Liver (tissue), 3 donors: ENCODE measurements around the gene CARD19.

ENCODE experiments used
- EGR1 ChIP-seq, 2 donors: IDR thresholded peaks; 2 replicates each; pipeline ENCODE4 v1.6.1; 2016 to 2018; ENCODE audit warnings: antibody characterized with exemption in 2 of 2, low read depth in 2 of 2
- HNF4A ChIP-seq, 2 donors: conservative IDR thresholded peaks; 2 replicates each; pipeline ENCODE4 v1.6.1; 2016; ENCODE audit warnings: antibody characterized with exemption in 2 of 2, mild to moderate bottlenecking in 2 of 2
- TAF1 ChIP-seq: conservative IDR thresholded peaks from 2 replicates; pipeline ENCODE4 v1.6.1; 2016; ENCODE audit warnings: antibody characterized with exemption, mild to moderate bottlenecking
- TF ChIP-seq, protein P1 (sequence below): fragments of 150-350 bp; IDR thresholded peaks from 2 replicates; pipeline ENCODE4 v1.5.1; 2017; ENCODE audit warnings: improper control_type of control experiment, low read depth, low read length; ENCODE audit not compliant: missing input control
- TF ChIP-seq, protein P2 (sequence below): IDR thresholded peaks from 2 replicates; pipeline ENCODE4 v1.6.1; 2016; ENCODE audit warnings: antibody characterized with exemption
- donor health status: healthy.
- donor health status: healthy.

DNA sequence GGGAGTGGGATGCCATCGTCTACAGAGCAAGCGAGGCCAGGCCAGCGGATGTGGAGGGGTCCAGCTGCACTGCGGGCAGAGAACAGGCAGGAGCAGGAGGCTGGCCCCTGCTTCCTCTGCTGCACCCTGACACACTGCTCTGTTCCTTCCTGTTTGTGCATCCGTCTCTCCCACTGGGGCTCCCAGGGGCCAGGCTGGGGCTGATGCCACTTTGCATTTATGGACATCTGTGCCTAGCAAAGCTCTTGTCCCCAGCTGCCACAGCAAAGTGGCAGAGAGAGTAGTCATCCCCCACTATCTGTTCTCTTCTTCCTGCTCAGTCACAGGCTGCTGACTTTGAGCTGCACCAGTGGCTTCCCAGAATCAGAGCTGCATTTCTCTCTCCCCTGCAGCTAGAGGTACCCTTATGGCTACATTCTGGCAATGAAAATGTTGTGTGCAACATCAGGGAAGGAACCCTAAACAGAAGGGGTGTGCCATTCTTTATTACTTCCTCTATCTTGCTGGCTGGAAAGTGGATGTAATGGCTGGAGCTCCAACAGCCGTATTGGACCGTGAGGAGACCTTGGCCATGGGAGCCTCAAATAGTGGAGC lies 42.3 kb downstream of the CARD19 start:
- TF ChIP-seq, protein P1, sequence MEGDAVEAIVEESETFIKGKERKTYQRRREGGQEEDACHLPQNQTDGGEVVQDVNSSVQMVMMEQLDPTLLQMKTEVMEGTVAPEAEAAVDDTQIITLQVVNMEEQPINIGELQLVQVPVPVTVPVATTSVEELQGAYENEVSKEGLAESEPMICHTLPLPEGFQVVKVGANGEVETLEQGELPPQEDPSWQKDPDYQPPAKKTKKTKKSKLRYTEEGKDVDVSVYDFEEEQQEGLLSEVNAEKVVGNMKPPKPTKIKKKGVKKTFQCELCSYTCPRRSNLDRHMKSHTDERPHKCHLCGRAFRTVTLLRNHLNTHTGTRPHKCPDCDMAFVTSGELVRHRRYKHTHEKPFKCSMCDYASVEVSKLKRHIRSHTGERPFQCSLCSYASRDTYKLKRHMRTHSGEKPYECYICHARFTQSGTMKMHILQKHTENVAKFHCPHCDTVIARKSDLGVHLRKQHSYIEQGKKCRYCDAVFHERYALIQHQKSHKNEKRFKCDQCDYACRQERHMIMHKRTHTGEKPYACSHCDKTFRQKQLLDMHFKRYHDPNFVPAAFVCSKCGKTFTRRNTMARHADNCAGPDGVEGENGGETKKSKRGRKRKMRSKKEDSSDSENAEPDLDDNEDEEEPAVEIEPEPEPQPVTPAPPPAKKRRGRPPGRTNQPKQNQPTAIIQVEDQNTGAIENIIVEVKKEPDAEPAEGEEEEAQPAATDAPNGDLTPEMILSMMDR, result no peak
- TF ChIP-seq, protein P2, sequence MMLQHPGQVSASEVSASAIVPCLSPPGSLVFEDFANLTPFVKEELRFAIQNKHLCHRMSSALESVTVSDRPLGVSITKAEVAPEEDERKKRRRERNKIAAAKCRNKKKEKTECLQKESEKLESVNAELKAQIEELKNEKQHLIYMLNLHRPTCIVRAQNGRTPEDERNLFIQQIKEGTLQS, result no peak
- TF ChIP-seq EGR1 (IDR thresholded peaks at IDR 0.05; ENCODE audit: low read depth in 2 of 2) (no peak), HNF4A (conservative IDR thresholded peaks at IDR 0.05) (no peak), TAF1 (no peak)
